Stimulated activated CD4-positive, alpha-beta T cell treated with anti-CD3 and anti-CD28 coated beads, Interleukin-1b, Interleukin-23, amount 100 ng/mL, for 4 hours (primary cell): ENCODE data around the gene PLXNA2.

ENCODE experiments used
- DNase-seq, 2 donors: peaks; one replicate each; pipeline ENCODE4 v3.0.0-alpha.2; 2020; ENCODE audit warnings: low read depth in 2 of 2

Gene PLXNA2

GRCh38 chr1:208164609-208165008 is 79.6 kb downstream of the PLXNA2 start:
- DNase-seq = no peak

- no peak for DNase-seq
These were observed 80.6 kb downstream of the PLXNA2 start for GRCh38 chr1:208163539-208163938.

GRCh38 chr1:208162903-208163302 is 81.3 kb downstream of the PLXNA2 start:
- DNase-seq = no peak

DNA sequence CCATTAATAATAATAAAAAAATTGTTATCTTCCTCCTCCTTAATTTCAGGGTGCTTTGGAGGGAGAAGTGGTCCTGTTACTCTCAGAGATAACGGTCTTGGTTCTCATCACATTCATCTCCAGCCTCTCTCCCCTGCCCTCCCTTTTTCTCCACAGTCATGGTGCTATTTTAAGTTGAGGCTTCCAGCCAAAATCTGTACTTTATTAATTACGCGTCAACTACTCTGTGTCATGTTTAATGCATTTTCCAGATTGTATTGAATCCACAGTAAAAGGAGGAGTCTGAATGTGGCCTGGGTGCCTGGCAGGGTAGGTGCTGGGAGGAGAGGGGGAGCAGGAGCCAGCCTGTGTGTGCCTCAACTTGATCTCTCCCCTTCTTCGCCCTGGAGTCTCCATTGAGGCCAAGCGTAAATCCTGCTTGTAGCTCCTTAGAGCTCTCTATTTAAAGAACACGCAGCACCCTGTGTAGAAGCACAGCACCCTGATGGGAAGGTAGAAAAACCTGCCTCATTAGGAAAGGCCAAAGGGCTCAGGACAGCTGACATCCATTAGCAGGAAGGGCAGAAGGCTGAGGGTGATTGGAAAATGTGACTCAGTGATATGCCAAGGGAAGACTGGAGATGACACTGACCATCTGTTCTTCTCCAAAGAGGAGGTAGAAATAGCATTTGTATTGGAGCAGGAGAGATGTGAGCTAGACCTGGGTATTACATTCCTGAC is 82.4 kb downstream of the PLXNA2 start:
- DNase-seq = no peak

GRCh38 chr1:208161005-208161404 is 83.2 kb downstream of the PLXNA2 start:
- DNase-seq = no peak

DNA sequence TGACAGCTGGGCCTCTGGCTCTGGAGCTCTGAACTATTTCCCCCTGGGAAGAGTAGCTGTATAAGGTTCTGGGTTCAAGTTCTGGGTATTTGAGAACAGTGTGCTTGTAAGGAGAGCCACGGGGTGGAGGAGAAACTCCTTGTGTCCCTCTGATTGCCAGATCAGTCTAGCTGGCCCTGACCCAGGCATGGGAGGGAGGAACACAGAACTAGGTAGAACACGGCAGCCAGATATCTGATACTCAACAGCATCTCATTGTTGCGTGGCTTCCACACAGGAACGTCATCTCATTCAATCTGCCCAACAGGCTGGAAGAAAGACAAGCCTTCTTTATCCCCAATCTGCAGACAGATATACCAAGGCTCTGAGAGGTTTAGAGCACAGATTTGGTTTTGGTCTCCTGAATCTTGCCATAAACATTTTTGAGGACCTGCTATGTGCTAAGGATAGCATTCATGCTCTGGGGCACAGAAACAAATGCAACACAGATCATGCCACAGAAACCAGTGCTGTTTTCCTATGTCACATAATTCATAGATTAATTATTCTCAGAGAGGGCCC is 83.8 kb downstream of the PLXNA2 start:
- no peak for DNase-seq

GRCh38 chr1:208159555-208160258 is 84.5 kb downstream of the PLXNA2 start:
- DNase-seq = no peak

DNA sequence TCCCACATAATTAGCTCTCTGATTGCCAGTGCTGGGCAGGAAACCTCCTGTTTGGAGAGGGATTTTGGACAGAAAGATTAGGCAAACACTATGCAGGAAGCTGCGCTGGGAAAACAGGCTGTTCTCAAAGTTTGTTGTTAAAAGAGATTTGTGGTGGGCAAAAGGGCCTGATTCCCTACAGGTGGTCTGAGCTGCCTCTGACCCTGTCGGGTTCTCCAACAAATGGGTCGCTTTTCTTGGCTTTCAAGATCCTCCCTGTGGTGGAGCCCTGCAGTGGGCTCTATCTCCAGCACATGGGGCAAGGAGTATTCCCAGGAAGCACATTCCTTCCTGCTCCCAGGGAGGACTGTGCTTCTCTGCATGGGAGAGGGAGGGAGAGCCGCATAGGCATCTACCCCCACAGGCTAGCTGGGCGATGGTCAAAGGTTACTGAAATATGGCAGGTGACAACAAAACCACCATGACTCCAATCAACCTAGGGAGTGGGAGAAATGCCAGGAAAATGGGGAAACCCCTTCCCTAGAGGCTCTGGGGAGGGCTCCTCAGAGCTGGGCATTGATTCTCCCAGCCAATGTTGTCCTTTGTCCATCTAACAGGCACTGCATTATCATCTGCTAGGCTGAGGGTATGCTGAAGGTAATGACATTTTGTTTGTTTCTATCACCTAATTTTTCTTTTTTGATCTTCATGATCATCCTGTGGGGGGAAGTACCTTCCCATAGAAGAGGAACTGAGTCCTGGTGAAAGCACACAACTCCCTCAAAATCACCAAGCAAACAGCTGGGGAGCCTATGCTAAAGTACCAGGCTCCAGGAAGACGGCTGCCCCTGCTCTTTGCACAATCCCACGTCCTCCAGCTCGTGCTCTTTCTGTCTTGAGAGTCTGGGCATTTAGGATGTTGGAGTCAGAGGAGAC is 85.3 kb downstream of the PLXNA2 start:
- DNase-seq = no peak

GRCh38 chr1:208157769-208158168 is 86.4 kb downstream of the PLXNA2 start:
- no peak for DNase-seq

DNA sequence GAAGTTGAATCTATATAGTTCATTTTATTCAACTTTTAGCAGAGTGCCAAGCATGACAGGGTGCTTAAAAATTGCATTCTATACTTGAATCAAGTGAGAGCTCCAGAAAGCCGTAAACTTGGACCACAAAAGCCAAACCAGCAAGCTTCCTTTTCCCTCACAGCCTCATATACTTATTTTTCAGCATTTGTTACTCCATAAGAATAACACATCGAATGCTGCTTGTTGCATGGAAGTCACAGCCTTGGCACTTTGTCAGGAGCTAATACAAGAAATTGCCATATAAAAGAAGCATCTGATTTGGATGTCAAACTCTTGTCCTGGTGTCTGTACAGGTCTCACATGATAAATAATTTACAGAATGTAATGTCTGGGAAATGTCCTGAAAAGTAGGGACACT is 87.4 kb downstream of the PLXNA2 start:
- DNase-seq = no peak

DNA sequence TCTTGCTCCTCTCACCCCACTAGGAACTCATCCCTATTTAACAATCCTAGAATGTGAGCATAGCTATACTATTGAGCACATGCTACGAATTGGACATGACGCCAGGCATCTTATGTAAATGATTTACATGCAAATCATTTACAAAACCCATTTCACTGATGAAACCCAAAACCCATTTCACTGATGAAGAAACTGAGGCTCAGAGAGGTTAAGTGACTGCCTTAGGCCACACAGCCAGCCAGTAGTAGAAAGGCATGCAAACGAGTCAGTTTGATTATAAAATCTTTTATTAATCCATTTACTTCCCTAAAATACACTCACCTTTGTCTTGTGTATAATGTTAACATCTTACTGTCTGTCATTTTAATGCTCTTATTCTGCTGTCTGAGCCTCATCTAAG is 87.9 kb downstream of the PLXNA2 start:
- no peak for DNase-seq

- no peak for DNase-seq
These were observed 89.2 kb downstream of the PLXNA2 start for GRCh38 chr1:208154679-208155642.

DNA sequence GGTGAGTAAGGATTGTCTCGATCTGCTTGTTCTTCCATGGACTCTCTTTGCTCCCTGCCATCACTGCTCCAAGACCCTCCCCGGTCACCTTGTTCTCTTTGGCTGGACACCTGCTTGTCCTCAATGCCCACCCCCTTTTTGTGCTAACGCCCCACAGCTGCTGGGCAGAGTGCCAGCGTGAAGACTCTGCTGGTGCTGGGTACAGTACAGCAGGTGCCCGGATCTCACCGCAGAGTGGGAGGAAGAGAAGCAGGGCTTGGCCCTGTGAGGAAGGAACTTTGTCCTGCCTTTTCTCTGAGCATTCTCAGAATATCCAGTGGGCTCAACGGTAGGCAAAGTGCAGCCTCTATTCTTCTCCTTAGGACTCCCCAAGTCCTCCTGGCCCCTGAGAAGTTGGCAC is 90.1 kb downstream of the PLXNA2 start:
- no peak for DNase-seq

DNA sequence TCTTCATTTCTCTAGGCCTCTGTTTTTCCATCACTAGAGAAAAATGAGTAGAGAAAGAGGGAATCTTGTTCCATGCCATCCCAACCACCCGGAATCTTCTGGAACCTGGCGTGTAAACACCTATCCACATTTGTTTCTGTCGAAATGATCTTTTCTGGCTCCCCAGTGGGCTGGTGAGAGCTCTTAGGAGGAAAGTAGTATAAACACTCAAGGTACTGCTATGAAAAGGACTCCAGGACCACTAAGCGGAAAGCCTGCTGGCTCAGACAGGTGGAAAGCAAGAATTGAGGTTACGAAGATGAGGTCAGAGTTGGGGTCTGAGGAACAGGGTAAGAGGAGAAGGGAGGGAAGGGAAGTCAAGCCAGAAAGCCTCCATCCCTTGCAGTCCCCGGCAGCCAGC is 90.8 kb downstream of the PLXNA2 start:
- no peak for DNase-seq

DNA sequence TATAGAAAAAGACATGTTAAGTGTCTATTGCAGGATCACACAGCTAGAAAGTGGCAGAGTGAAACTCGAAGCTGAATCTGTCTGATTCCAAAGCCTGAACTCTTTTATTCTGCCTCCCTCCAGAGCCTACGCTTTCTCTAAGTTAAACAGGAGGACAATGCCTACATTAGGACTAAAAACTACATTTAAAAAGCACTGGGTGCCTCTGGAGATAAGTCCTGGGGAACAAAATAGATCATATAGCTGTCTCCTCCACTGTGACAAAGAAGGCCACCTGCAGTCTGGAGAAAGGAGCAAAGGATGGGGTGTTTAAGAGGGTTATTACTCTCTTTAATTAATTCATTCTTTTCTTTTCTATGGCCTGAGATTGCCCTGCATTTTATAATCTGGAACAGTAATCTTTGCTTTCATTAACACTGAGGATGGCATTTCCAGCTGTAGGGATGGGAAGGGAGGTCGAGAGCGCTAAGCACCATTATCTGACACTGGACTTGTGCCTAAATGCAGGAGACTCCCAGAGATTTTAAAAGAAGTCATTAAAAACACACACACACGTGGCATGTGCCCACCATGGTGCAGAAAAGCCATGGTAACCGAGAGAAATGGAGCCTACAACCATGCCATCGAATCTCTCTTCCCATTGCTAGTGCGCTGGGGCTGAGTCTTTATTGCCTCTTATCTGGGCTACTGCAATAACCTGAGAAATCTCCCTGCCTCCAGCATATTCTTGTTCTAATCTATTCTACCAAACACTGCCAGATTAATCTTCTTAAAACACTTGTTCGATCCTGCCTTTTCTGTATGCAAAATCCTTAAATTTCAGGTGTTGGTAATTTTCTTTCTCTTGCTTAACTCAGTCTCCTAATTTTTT is 92.2 kb downstream of the PLXNA2 start:
- DNase-seq = no peak

DNA sequence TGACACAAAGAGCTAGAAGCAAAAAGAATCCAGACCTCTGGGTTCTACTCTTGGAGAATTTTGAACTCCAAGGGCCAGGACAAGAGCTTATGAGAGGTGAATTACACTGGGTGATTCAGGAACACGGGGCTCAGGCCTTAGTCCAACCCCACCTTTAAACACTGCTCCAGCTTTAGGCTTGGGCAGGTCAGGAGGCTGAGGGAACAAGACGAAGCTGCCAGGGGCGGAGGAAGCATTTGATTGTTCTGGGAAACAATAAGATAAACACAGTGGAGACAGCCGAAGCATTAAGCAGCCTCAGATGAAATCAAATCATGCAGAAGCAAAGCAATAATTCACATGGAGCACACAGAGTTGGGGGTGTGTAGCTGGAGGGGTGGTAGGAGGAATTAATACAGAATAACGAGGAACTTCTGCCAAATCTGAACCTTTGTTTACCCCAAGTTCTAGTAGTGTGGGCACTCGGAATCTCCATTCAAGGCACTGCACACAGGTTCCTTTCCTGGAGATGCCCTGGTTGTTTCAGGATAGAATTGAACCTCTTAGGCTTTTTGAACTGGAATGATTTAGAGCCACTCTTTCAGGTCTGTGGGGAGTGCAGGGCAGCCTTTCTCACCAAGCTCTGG is 93.2 kb downstream of the PLXNA2 start:
- DNase-seq = no peak

DNA sequence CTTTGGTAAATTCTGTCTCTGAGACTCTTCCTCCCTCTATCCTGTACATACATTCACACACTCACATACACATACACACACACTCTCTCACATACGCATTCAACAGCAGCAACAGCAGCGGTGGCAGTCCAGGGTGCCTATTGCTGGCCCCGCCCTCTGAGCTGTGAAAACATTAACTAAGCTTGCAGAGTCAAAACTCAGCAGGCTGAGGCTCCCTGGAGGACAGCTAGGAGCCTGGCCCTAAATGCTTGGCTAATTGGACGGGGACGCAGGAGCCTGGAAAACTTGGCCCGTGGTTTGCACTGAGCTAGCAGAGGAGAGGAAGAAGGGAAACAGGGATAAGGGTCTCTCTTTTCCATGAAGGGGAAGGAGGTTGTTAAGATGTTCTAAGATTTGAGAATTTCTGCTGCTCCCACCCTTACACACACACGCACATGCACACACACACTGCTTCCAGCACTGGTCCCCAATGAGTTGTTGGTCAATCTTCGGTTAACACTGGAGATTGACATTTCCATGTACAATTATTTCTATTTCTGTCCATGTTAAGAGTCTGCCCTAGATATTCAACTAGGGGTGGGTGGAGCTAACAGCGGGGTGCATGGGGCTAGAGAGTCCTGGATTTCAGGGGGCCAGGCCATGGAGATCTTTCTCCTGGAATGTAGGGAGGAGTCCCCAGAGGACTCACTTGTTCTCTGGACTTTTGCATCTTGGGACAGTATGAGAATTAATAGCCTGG is 94.2 kb downstream of the PLXNA2 start:
- DNase-seq = no peak

GRCh38 chr1:208149213-208149612 is 95.0 kb downstream of the PLXNA2 start:
- DNase-seq = no peak

- no peak for DNase-seq
These were observed 95.8 kb downstream of the PLXNA2 start for GRCh38 chr1:208148380-208148779.
